HG03558 (cell line): ENCODE data around the gene RAMP2.

Experiments used
- ATAC-seq: cut with Tn5 transposase; IDR thresholded peaks from one replicate; pipeline ENCODE4 v1.9.1; 2021; ENCODE audit warnings: moderate number of reproducible peaks; ENCODE audit not compliant: unreplicated experiment; ENCODE audit errors: extremely low read depth

The RAMP2 gene

GRCh38 chr17:42787266-42787665 lies 26.2 kb downstream of the RAMP2 start:
- no peak for ATAC-seq

GRCh38 chr17:42791948-42792347 lies 30.9 kb downstream of the RAMP2 start:
- ATAC-seq = no peak

- ATAC-seq = no peak
Observed at GRCh38 chr17:42792545-42792944, 31.5 kb downstream of the RAMP2 start.

GRCh38 chr17:42795061-42795460 lies 34.0 kb downstream of the RAMP2 start:
- ATAC-seq = no peak

GRCh38 chr17:42795465-42795864 lies 34.4 kb downstream of the RAMP2 start:
- no peak for ATAC-seq

- no peak for ATAC-seq
Observed at GRCh38 chr17:42796066-42796758, 35.2 kb downstream of the RAMP2 start.

GRCh38 chr17:42797067-42798007 lies 36.3 kb downstream of the RAMP2 start:
- ATAC-seq = no peak

- ATAC-seq = no peak
Observed at GRCh38 chr17:42798011-42798382, 37.0 kb downstream of the RAMP2 start.

GRCh38 chr17:42798383-42799380 lies 37.7 kb downstream of the RAMP2 start, which contains the start of the genes CNTD1 and COA3:
TSS of gene CNTD1 (plus strand) at chr17:42798861. CDS start at chr17:42799068, 207 bp downstream.
TSS of gene COA3 (minus strand) at chr17:42798704. CDS start at chr17:42798681, 23 bp downstream.
- ATAC-seq = no peak

- ATAC-seq = no peak
Observed at GRCh38 chr17:42803074-42803883, 42.3 kb downstream of the RAMP2 start.

- no peak for ATAC-seq
Observed at GRCh38 chr17:42804918-42805367, 43.9 kb downstream of the RAMP2 start.

GRCh38 chr17:42806249-42806648 lies 45.2 kb downstream of the RAMP2 start:
- ATAC-seq = no peak

GRCh38 chr17:42809250-42809649 lies 48.2 kb downstream of the RAMP2 start:
- no peak for ATAC-seq
